WTC11 (cell line): ENCODE measurements around the gene P4HB. TPM values are rescaled to one million over a fixed set of nuclear protein-coding genes. Genes with fewer than 3 reads are reported as not detected.

ENCODE experiments used
- ATAC-seq: fragments of 200-7000 bp; cut with Tn5 transposase; 2 replicates; pipeline ENCODE4 v1.10.0; 2021; ENCODE audit warnings: mild to moderate bottlenecking, moderate library complexity
- CTCF ChIA-PET: fragments of 300-600 bp; sonication (Branson Sonifier 250); formaldehyde crosslinking; loops from one replicate; lab custom pipeline; 2021; ENCODE audit warnings: antibody characterized with exemption; lab: Charles Lee
- POLR2A ChIA-PET: fragments of 350-600 bp; sonication (Branson Sonifier 250); formaldehyde crosslinking; loops from one replicate; lab custom pipeline; 2021; ENCODE audit warnings: antibody characterized with exemption; lab: Charles Lee
- DNase-seq: peaks from one replicate; pipeline ENCODE4 v3.0.0; 2021; ENCODE audit warnings: low spot score
- H3K27ac Mint-ChIP-seq: 2 replicates; pipeline ENCODE4 v1.8.0; 2021; ENCODE audit warnings: mixed read lengths
- H3K27me3 Mint-ChIP-seq: 2 replicates; pipeline ENCODE4 v1.8.0; 2021; ENCODE audit warnings: low read depth, mild to moderate bottlenecking, moderate library complexity, mixed read lengths
- H3K36me3 Mint-ChIP-seq: 2 replicates; pipeline ENCODE4 v1.8.0; 2021; ENCODE audit warnings: mixed read lengths
- H3K4me1 Mint-ChIP-seq: 2 replicates; pipeline ENCODE4 v1.8.0; 2022; ENCODE audit warnings: mixed read lengths
- H3K4me3 Mint-ChIP-seq: 2 replicates; pipeline ENCODE4 v1.8.0; 2021; ENCODE audit warnings: mild to moderate bottlenecking, moderate library complexity, mixed read lengths
- H3K9me3 Mint-ChIP-seq: 2 replicates; pipeline ENCODE4 v1.8.0; 2021; ENCODE audit warnings: mixed read lengths
- FOXP4 ChIP-seq: sonication (generic); formaldehyde crosslinking; IDR thresholded peaks from 2 replicates; pipeline ENCODE4 v1.8.0; 2022; ENCODE audit warnings: mild to moderate bottlenecking, missing genetic modification reagents
- GRHL2 ChIP-seq: fragments of 250-450 bp; sonication (Bioruptor Pico); IDR thresholded peaks from 2 replicates; pipeline ENCODE4 v1.8.0; 2022; ENCODE audit warnings: mild to moderate bottlenecking, moderate library complexity; ENCODE audit not compliant: insufficient replicate concordance, severe bottlenecking
- HMGXB4 ChIP-seq: sonication (generic); formaldehyde crosslinking; IDR thresholded peaks from 2 replicates; pipeline ENCODE4 v1.8.1; 2023; ENCODE audit warnings: mild to moderate bottlenecking, moderate library complexity, missing genetic modification reagents
- KAT7 ChIP-seq: sonication (generic); formaldehyde crosslinking; IDR thresholded peaks from 2 replicates; pipeline ENCODE4 v1.8.1; 2023; ENCODE audit warnings: missing genetic modification reagents, mild to moderate bottlenecking, borderline replicate concordance
- MYBL2 ChIP-seq: sonication (generic); formaldehyde crosslinking; IDR thresholded peaks from 2 replicates; pipeline ENCODE4 v1.8.1; 2023; ENCODE audit warnings: mild to moderate bottlenecking, moderate library complexity, missing genetic modification reagents
- NR2C2 ChIP-seq: sonication (generic); formaldehyde crosslinking; IDR thresholded peaks from 2 replicates; pipeline ENCODE4 v1.8.0; 2022; ENCODE audit warnings: mild to moderate bottlenecking, missing genetic modification reagents
- NR3C1 ChIP-seq: sonication (generic); formaldehyde crosslinking; conservative IDR thresholded peaks from 2 replicates; pipeline ENCODE4 v1.8.1; 2023; ENCODE audit warnings: low read depth, mild to moderate bottlenecking, missing genetic modification reagents
- SMAD3 ChIP-seq: sonication (generic); formaldehyde crosslinking; IDR thresholded peaks from 2 replicates; pipeline ENCODE4 v1.8.0; 2022; ENCODE audit warnings: missing genetic modification reagents, mild to moderate bottlenecking, borderline replicate concordance
- SMAD4 ChIP-seq: sonication (generic); formaldehyde crosslinking; IDR thresholded peaks from 2 replicates; pipeline ENCODE4 v1.8.0; 2022; ENCODE audit warnings: mild to moderate bottlenecking, missing genetic modification reagents
- ZNF281 ChIP-seq: sonication (generic); formaldehyde crosslinking; IDR thresholded peaks from 2 replicates; pipeline ENCODE4 v1.8.0; 2023; ENCODE audit warnings: mild to moderate bottlenecking, missing genetic modification reagents
- ZNF396 ChIP-seq: fragments of 250-450 bp; sonication (Bioruptor Pico); IDR thresholded peaks from 2 replicates; pipeline ENCODE4 v1.8.0; 2021; ENCODE audit warnings: mild to moderate bottlenecking, moderate library complexity, borderline replicate concordance
- total RNA-seq: library from RNA; stranded (reverse); gene quantifications from 3 replicates; pipeline ENCODE4 v1.2.3, GENCODE V29; 2021
- TF ChIP-seq, protein P1 (sequence below): fragments of 250-450 bp; sonication (Bioruptor Pico); IDR thresholded peaks from 2 replicates; pipeline ENCODE4 v2.1.2; 2022; ENCODE audit warnings: mild to moderate bottlenecking, moderate library complexity
- TF ChIP-seq, protein P2 (sequence below): sonication (generic); formaldehyde crosslinking; IDR thresholded peaks from 2 replicates; pipeline ENCODE4 v1.8.0; 2022; ENCODE audit warnings: mild to moderate bottlenecking, missing genetic modification reagents
- TF ChIP-seq, protein P3 (sequence below): sonication (generic); formaldehyde crosslinking; IDR thresholded peaks from 2 replicates; pipeline ENCODE4 v1.8.1; 2023; ENCODE audit warnings: mild to moderate bottlenecking, missing genetic modification reagents, moderate library complexity

P4HB gene
- total RNA-seq, 1 experiment from 2014 or later = 380 TPM

DNA sequence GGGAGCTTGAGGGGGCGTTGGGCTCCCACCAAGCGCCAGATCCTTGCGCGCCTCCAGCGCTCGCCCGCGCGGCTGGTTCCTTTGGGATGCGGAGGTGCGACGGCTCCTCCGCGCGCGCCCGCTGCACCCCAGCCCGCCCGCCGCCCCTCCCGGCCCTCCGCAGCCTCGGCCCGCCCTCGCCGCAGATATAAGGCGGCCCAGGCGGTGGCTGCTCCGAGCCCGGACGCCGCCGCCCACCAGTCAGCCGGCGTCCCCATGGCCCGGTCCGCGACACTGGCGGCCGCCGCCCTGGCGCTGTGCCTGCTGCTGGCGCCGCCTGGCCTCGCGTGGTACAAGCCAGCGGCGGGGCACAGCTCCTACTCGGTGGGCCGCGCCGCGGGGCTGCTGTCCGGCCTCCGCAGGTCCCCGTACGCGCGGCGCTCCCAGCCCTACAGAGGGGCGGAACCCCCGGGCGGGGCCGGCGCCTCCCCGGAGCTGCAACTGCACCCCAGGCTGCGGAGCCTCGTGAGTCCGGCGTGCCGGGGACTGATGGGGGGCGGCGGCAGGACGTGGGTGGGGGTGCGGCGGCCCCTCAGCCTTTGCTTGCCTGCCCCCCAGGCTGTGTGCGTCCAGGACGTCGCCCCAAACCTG lies 41.8 kb upstream of the P4HB start, which contains the start of gene NPB:
Gene NPB (plus strand): TSS at position 216 of the 630 bp plus-strand sequence. CDS start 40 bp downstream, at position 256.
- peak; percentile 36 for ATAC-seq
- H3K27me3 Mint-ChIP-seq = peaks cover 13% of the 10 kb centered on the region
- peak; percentile 42 for DNase-seq
- POLR2A ChIA-PET = interaction anchor here (0.9 to 1.5 kb wide), 2 partner anchors 10 to 33 kb away, joined by 4 to 6 read pairs; partner anchors contain the start of genes ALYREF and ANAPC11
- peak within 1 kb of the TSS; percentile 48 for H3K4me3 Mint-ChIP-seq
- no peaks in the 10 kb centered on the region for H3K4me1 Mint-ChIP-seq
- TF ChIP-seq, protein P1, sequence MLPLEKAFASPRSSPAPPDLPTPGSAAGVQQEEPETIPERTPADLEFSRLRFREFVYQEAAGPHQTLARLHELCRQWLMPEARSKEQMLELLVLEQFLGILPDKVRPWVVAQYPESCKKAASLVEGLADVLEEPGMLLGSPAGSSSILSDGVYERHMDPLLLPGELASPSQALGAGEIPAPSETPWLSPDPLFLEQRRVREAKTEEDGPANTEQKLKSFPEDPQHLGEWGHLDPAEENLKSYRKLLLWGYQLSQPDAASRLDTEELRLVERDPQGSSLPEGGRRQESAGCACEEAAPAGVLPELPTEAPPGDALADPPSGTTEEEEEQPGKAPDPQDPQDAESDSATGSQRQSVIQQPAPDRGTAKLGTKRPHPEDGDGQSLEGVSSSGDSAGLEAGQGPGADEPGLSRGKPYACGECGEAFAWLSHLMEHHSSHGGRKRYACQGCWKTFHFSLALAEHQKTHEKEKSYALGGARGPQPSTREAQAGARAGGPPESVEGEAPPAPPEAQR (CRISPR knock-in tag) = no peak
- TF ChIP-seq SMAD3 (CRISPR knock-in tag) (no peak), FOXP4 (CRISPR knock-in tag) (no peak), NR2C2 (CRISPR knock-in tag) (no peak), KAT7 (CRISPR knock-in tag) (no peak), GRHL2 (no peak), MYBL2 (CRISPR knock-in tag) (0 out of 2 replicates have a peak, but pooled peaks have one; percentile 65), HMGXB4 (0 out of 2 replicates have a peak, but pooled peaks have one; percentile 11), NR3C1 (CRISPR knock-in tag) (no peak)
- TF ChIP-seq, protein P2, sequence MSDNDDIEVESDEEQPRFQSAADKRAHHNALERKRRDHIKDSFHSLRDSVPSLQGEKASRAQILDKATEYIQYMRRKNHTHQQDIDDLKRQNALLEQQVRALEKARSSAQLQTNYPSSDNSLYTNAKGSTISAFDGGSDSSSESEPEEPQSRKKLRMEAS = peak; percentile 57; the same call in 1 of the 2 replicates
- TF ChIP-seq, protein P3, sequence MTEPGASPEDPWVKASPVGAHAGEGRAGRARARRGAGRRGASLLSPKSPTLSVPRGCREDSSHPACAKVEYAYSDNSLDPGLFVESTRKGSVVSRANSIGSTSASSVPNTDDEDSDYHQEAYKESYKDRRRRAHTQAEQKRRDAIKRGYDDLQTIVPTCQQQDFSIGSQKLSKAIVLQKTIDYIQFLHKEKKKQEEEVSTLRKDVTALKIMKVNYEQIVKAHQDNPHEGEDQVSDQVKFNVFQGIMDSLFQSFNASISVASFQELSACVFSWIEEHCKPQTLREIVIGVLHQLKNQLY = 0 out of 2 replicates have a peak, but pooled peaks have one; percentile 10
- H3K36me3 Mint-ChIP-seq = peaks cover 16% of the 10 kb centered on the region
- H3K9me3 Mint-ChIP-seq = no peaks in the 10 kb centered on the region
- CTCF ChIA-PET = interaction anchor here (0.6 to 1.8 kb wide), 5 partner anchors 32 to 128 kb away, joined by 3 to 4 read pairs (median 3); no protein-coding TSS in a partner anchor
- H3K27ac Mint-ChIP-seq = no peak within 1 kb of the TSS

- no peaks in the 10 kb centered on the region for H3K9me3 Mint-ChIP-seq
- POLR2A ChIA-PET = interaction anchor here (0.9 to 1.5 kb wide), 2 partner anchors 10 to 32 kb away, joined by 4 to 6 read pairs; partner anchors contain the start of genes ALYREF and ANAPC11
- no peaks in the 10 kb centered on the region for H3K4me1 Mint-ChIP-seq
- no peak for TF ChIP-seq NR2C2 (CRISPR knock-in tag)
- TF ChIP-seq, protein P2 = no peak
- TF ChIP-seq ZNF396 (CRISPR knock-in tag) = no peak
- no peak for TF ChIP-seq SMAD4
- TF ChIP-seq ZNF281 (CRISPR knock-in tag) = no peak
- TF ChIP-seq, all 79 proteins: peak for 0
- H3K27ac Mint-ChIP-seq = no peak overlapping the region
- CTCF ChIA-PET = interaction anchor here (0.9 to 1.8 kb wide), 3 partner anchors 32 to 129 kb away, joined by 3 to 4 read pairs (median 3); no protein-coding TSS in a partner anchor
- peak overlapping the region; percentile 35 for H3K4me3 Mint-ChIP-seq
- no peak for DNase-seq
- H3K36me3 Mint-ChIP-seq = peaks cover 16% of the 10 kb centered on the region
- ATAC-seq = peak; percentile 7
- peaks cover 13% of the 10 kb centered on the region for H3K27me3 Mint-ChIP-seq
Measured at GRCh38 chr17:81901167-81902022, 41.1 kb upstream of the P4HB start.
